ENCODE data around the gene SHROOM3. TPM values are rescaled to one million over a fixed set of nuclear protein-coding genes. Genes with fewer than 3 reads are reported as not detected.

SHROOM3 gene
- total and polyA plus RNA-seq, 2 donors (not counting 1 experiment from before 2014, with no cell fraction given): 0.91 to 1.5 TPM

DNA sequence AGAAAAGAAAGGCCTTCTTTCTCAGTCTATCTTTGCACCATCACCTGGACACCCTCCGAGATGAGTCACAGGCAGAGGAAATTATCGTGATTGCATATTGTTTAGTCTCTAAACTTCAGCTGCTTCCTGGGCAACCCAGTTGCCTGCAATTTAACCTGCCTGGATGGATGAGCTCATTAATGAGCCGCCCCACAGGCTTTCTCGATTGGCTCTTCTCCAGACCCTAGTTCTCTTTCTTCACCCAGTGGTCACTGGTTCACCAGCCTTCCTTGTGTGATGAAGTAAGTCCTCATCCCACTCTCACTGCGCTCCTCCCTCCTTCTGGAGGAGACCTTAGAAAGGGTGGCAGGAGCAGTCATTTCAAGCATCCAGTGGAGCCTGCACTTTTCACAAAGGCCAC, 368.5 kb downstream of the SHROOM3 start:
- H3K4me1 ChIP-seq (ENCODE audit: control insufficient read depth in 2 of 2, insufficient read depth in 2 of 2, low read length in 2 of 2): no peaks in the 10 kb centered on the region
- CTCF ChIA-PET: no interaction called here
- no peaks in the 10 kb centered on the region for H3K79me2 ChIP-seq (ENCODE audit: control insufficient read depth, insufficient read depth, low read length)
- H2AFZ ChIP-seq (ENCODE audit: insufficient read depth, low read depth, low read length, poor library complexity, severe bottlenecking): no peak overlapping the region
- peaks cover 4% of the 10 kb centered on the region for H3K9me3 Mint-ChIP-seq (ENCODE audit: insufficient read depth)
- H3K4me1 Mint-ChIP-seq: no peaks in the 10 kb centered on the region
- H3K4me3 Mint-ChIP-seq: no peak overlapping the region
- H3K27ac Mint-ChIP-seq: no peak overlapping the region
- H3K36me3 ChIP-seq (replicated peaks in 1 of 2; ENCODE audit: control extremely low read depth in 1 of 2, control insufficient read depth in 1 of 2, extremely low read depth in 1 of 2, insufficient read depth in 2 of 2, low read length in 1 of 2): no peaks in the 10 kb centered on the region
- H3K27ac ChIP-seq (ENCODE audit: low read length in 2 of 2): no peak overlapping the region
- 94% methylated on average over 3 of the region's 5 CpGs for WGBS (ENCODE audit: insufficient coverage)
- peaks cover 35% of the 10 kb centered on the region for H3K27me3 Mint-ChIP-seq
- TF ChIP-seq, protein P1, sequence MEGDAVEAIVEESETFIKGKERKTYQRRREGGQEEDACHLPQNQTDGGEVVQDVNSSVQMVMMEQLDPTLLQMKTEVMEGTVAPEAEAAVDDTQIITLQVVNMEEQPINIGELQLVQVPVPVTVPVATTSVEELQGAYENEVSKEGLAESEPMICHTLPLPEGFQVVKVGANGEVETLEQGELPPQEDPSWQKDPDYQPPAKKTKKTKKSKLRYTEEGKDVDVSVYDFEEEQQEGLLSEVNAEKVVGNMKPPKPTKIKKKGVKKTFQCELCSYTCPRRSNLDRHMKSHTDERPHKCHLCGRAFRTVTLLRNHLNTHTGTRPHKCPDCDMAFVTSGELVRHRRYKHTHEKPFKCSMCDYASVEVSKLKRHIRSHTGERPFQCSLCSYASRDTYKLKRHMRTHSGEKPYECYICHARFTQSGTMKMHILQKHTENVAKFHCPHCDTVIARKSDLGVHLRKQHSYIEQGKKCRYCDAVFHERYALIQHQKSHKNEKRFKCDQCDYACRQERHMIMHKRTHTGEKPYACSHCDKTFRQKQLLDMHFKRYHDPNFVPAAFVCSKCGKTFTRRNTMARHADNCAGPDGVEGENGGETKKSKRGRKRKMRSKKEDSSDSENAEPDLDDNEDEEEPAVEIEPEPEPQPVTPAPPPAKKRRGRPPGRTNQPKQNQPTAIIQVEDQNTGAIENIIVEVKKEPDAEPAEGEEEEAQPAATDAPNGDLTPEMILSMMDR (IDR thresholded peaks at IDR 0.05): no peak
- no peak for TF ChIP-seq EZH2 (IDR thresholded peaks at IDR 0.05; ENCODE audit: borderline replicate concordance, insufficient read depth, low read depth, low read length, poor library complexity, severe bottlenecking)
- DNase-seq (no peak), ATAC-seq (ENCODE audit: low read depth) (no peak)
- peaks cover 0 to 2% (median 0%) of the 10 kb centered on the region in 4 experiments for H3K27me3 ChIP-seq (replicated peaks in 1 of 4; ENCODE audit: control extremely low read depth in 1 of 4, control insufficient read depth in 3 of 4, insufficient read depth in 4 of 4, low read length in 3 of 4)
- no peak overlapping the region for H3K4me2 ChIP-seq (replicated peaks; ENCODE audit: low read depth, low read length, poor library complexity, severe bottlenecking)
- POLR2A ChIA-PET: no interaction called here
- H3K9me3 ChIP-seq (ENCODE audit: control extremely low read depth in 1 of 3, control insufficient read depth in 2 of 3, insufficient read depth in 1 of 3, low read length in 2 of 3): peaks cover 0 to 14% (median 0%) of the 10 kb centered on the region in 3 donors
- no peak overlapping the region for H3K4me3 ChIP-seq (ENCODE audit: control extremely low read depth in 1 of 5, extremely low read depth in 1 of 5, insufficient read depth in 1 of 5, low read depth in 2 of 5, low read length in 4 of 5)
- intact Hi-C loops (cut with micrococcal nuclease): no loop called here
- no peaks in the 10 kb centered on the region for H4K20me1 ChIP-seq (ENCODE audit: control insufficient read depth, insufficient read depth, low read length, poor library complexity, severe bottlenecking)
- H3K9ac ChIP-seq (ENCODE audit: low read length): no peak overlapping the region

DNA sequence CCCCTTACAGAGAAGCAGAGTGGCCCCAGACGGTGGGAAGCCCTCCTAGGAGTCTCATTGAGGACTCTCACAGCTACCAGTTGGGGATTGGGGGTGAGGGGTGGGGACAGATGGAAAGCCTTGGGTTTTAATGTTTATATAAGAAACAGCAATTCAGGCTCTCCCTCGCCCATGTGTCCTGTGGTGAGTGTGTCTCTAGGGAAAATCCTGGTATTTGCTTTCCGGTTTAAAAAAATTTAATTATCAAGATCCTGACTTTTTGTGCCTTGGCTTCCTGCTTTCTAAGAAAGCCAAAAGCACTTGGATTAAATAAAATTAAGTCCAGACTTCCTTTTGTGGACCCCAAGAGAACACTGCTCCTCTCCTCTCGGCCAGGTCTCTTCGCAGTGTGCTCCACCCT, 369.1 kb downstream of the SHROOM3 start:
- H3K4me1 Mint-ChIP-seq: no peaks in the 10 kb centered on the region
- H3K4me3 Mint-ChIP-seq: no peak overlapping the region
- Histone ChIP-seq H3K9me3 (ENCODE audit: control extremely low read depth in 1 of 3, control insufficient read depth in 2 of 3, insufficient read depth in 1 of 3, low read length in 2 of 3) (peaks cover 0 to 17% (median 0%) of the 10 kb centered on the region in 3 donors), H3K4me2 (replicated peaks; ENCODE audit: low read depth, low read length, poor library complexity, severe bottlenecking) (no peak overlapping the region), H3K4me1 (ENCODE audit: control insufficient read depth in 2 of 2, insufficient read depth in 2 of 2, low read length in 2 of 2) (no peaks in the 10 kb centered on the region), H3K9ac (ENCODE audit: low read length) (no peak overlapping the region), H3K36me3 (replicated peaks in 1 of 2; ENCODE audit: control extremely low read depth in 1 of 2, control insufficient read depth in 1 of 2, extremely low read depth in 1 of 2, insufficient read depth in 2 of 2, low read length in 1 of 2) (no peaks in the 10 kb centered on the region), H3K4me3 (ENCODE audit: control extremely low read depth in 1 of 5, extremely low read depth in 1 of 5, insufficient read depth in 1 of 5, low read depth in 2 of 5, low read length in 4 of 5) (no peak overlapping the region), H2AFZ (ENCODE audit: insufficient read depth, low read depth, low read length, poor library complexity, severe bottlenecking) (no peak overlapping the region), H4K20me1 (ENCODE audit: control insufficient read depth, insufficient read depth, low read length, poor library complexity, severe bottlenecking) (no peaks in the 10 kb centered on the region), H3K27me3 (replicated peaks in 1 of 4; ENCODE audit: control extremely low read depth in 1 of 4, control insufficient read depth in 3 of 4, insufficient read depth in 4 of 4, low read length in 3 of 4) (peaks cover 0 to 2% (median 0%) of the 10 kb centered on the region in 4 experiments), H3K79me2 (ENCODE audit: control insufficient read depth, insufficient read depth, low read length) (no peaks in the 10 kb centered on the region), H3K27ac (ENCODE audit: low read length in 2 of 2) (no peak overlapping the region)
- ChIA-PET CTCF (no interaction called here), POLR2A (no interaction called here)
- intact Hi-C loops (cut with micrococcal nuclease): no loop called here
- DNase-seq: no peak
- TF ChIP-seq EZH2 (IDR thresholded peaks at IDR 0.05; ENCODE audit: borderline replicate concordance, insufficient read depth, low read depth, low read length, poor library complexity, severe bottlenecking): no peak
- TF ChIP-seq, protein P1 (IDR thresholded peaks at IDR 0.05): no peak
- 100% methylated on average over 1 of the region's 5 CpGs for WGBS (ENCODE audit: insufficient coverage)
- H3K27me3 Mint-ChIP-seq: peaks cover 30% of the 10 kb centered on the region
- no peak overlapping the region for H3K27ac Mint-ChIP-seq
- ATAC-seq (ENCODE audit: low read depth): no peak
- H3K9me3 Mint-ChIP-seq (ENCODE audit: insufficient read depth): peaks cover 6% of the 10 kb centered on the region
